Sigmoid colon (tissue), 7 donors: ENCODE data around the gene AGTPBP1. TPM values are rescaled to one million over a fixed set of nuclear protein-coding genes. Genes with fewer than 3 reads are reported as not detected.

Source experiments
- DNase-seq: peaks from one replicate; pipeline ENCODE4 v3.0.0-alpha.2; 2019
- H3K27ac ChIP-seq, 4 donors: fragments of 200-600 bp; sonication (generic); one replicate each; pipeline ENCODE4 v1.5.1; 2016 to 2019; ENCODE audit warnings: mild to moderate bottlenecking in 1 of 4
- H3K27me3 ChIP-seq, 3 donors: fragments of 200-600 bp; sonication (generic); one replicate each; pipeline ENCODE4 v1.5.1; 2019; ENCODE audit warnings: mild to moderate bottlenecking in 1 of 3
- H3K36me3 ChIP-seq, 4 donors: fragments of 200-600 bp; sonication (generic); one replicate each; pipeline ENCODE4 v1.5.1; 2016 to 2019
- H3K4me1 ChIP-seq, 4 donors: fragments of 200-600 bp; sonication (generic); one replicate each; pipeline ENCODE4 v1.5.1; 2017 to 2019
- H3K4me3 ChIP-seq, 4 donors: fragments of 200-600 bp; sonication (generic); one replicate each; pipeline ENCODE4 v1.5.1; 2017 to 2019; ENCODE audit warnings: mild to moderate bottlenecking in 2 of 4, moderate library complexity in 1 of 4
- H3K9me3 ChIP-seq, 4 donors: fragments of 200-600 bp in 3 of 4; sonication (generic) in 3 of 4; one replicate each; pipeline versions ENCODE4 v1.5.1 to v1.6.1; 2013 to 2019
- EP300 ChIP-seq, 4 donors: sonication (generic); formaldehyde crosslinking; IDR thresholded peaks; one replicate each; pipeline ENCODE4 v1.6.1; 2017; ENCODE audit warnings: antibody characterized with exemption in 4 of 4
- POLR2A ChIP-seq, 2 donors: fragments of 450-650 bp; IDR thresholded peaks; one replicate each; pipeline ENCODE4 v1.6.1; 2016; ENCODE audit warnings: antibody characterized with exemption in 2 of 2, mild to moderate bottlenecking in 2 of 2, moderate library complexity in 2 of 2
- POLR2AphosphoS5 ChIP-seq, 4 donors: sonication (generic); formaldehyde crosslinking; IDR thresholded peaks; one replicate each; pipeline ENCODE4 v1.6.1; 2017; ENCODE audit warnings: antibody characterized with exemption in 4 of 4
- WGBS, 2 donors: extraction: QIAGEN DNeasy Blood & Tissue Kit; methylation state at CpG; one replicate each; pipeline ENCODE4 v1.1.7; 2013; 5-methylcytosine and 5-hydroxymethylcytosine counted together
- intact Hi-C: fragments of 100-400 bp; cut with DNase I; formaldehyde crosslinking; loops from one replicate; pipeline ENCODE4 v1.15.1; 2023
- polyA plus RNA-seq, 3 donors: library from polyadenylated mRNA; stranded (reverse); fragments of 200-250 nt; gene quantifications; one replicate each; pipeline ENCODE4 v1.2.3, GENCODE V29; 2013
- total RNA-seq, 4 donors: library from RNA; depleted of rRNA; stranded (reverse); fragments of >200 nt; gene quantifications; one replicate each; pipeline ENCODE4 v1.1.0, GENCODE V29; 2016
- TF ChIP-seq, protein P1 (sequence below), 4 experiments: fragments of 450-650 bp in 3 of 4; fragments of 200-600 bp in 1 of 4; IDR thresholded peaks; one replicate each; pipeline ENCODE4 v1.5.1; 2016 to 2019; ENCODE audit warnings: antibody characterized with exemption in 4 of 4, mild to moderate bottlenecking in 3 of 4, moderate library complexity in 2 of 4
- donor health status: healthy with polysubstance abuse.
- donor health status: Bipolar disorder and iron deficiency.
- donor health status: healthy.

The AGTPBP1 gene
- total and polyA plus RNA-seq, 7 donors, result 3.6 to 24.7 (median 17.1) TPM

- H3K27ac ChIP-seq, result no peak overlapping the region
- WGBS, 2 donors, result 77 to 82% methylated on average over 8 of the region's 8 CpGs
- no peak for TF ChIP-seq POLR2A (IDR thresholded peaks at IDR 0.05)
- TF ChIP-seq, protein P1, sequence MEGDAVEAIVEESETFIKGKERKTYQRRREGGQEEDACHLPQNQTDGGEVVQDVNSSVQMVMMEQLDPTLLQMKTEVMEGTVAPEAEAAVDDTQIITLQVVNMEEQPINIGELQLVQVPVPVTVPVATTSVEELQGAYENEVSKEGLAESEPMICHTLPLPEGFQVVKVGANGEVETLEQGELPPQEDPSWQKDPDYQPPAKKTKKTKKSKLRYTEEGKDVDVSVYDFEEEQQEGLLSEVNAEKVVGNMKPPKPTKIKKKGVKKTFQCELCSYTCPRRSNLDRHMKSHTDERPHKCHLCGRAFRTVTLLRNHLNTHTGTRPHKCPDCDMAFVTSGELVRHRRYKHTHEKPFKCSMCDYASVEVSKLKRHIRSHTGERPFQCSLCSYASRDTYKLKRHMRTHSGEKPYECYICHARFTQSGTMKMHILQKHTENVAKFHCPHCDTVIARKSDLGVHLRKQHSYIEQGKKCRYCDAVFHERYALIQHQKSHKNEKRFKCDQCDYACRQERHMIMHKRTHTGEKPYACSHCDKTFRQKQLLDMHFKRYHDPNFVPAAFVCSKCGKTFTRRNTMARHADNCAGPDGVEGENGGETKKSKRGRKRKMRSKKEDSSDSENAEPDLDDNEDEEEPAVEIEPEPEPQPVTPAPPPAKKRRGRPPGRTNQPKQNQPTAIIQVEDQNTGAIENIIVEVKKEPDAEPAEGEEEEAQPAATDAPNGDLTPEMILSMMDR (IDR thresholded peaks at IDR 0.05), result no peak
- no peak for TF ChIP-seq EP300 (IDR thresholded peaks at IDR 0.05)
- TF ChIP-seq POLR2AphosphoS5 (IDR thresholded peaks at IDR 0.05), result no peak
- no peaks in the 10 kb centered on the region for H3K36me3 ChIP-seq
- no peak for DNase-seq
- peaks cover 0 to 7% (median 0%) of the 10 kb centered on the region in 3 donors for H3K27me3 ChIP-seq
- H3K4me3 ChIP-seq, result no peak overlapping the region
- H3K9me3 ChIP-seq, result no peaks in the 10 kb centered on the region
- intact Hi-C loops, result no loop called here
- no peaks in the 10 kb centered on the region for H3K4me1 ChIP-seq
These were observed 227.5 kb downstream of the AGTPBP1 start for GRCh38 chr9:85514256-85514655.

- no peak overlapping the region for H3K27ac ChIP-seq
- TF ChIP-seq POLR2A (IDR thresholded peaks at IDR 0.05), result no peak
- TF ChIP-seq, protein P1 (IDR thresholded peaks at IDR 0.05), result no peak
These were observed 230.0 kb downstream of the AGTPBP1 start for GRCh38 chr9:85511746-85512145.

GRCh38 chr9:85510830-85511504, 230.8 kb downstream of the AGTPBP1 start:
- Histone ChIP-seq H3K4me3 (no peak overlapping the region), H3K9me3 (no peaks in the 10 kb centered on the region), H3K4me1 (no peaks in the 10 kb centered on the region), H3K27ac (no peak overlapping the region), H3K36me3 (no peaks in the 10 kb centered on the region), H3K27me3 (no peaks in the 10 kb centered on the region)
- no peak for DNase-seq
- WGBS, 2 donors, result 67 to 78% methylated on average over 6 of the region's 6 CpGs
- TF ChIP-seq, protein P1 (IDR thresholded peaks at IDR 0.05), result no peak
- TF ChIP-seq EP300 (IDR thresholded peaks at IDR 0.05) (no peak), POLR2A (IDR thresholded peaks at IDR 0.05) (no peak)
- intact Hi-C loops, result no loop called here

More at GRCh38 chr9:85511746-85512145, 230.0 kb downstream of the AGTPBP1 start:
- Histone ChIP-seq H3K9me3 (no peaks in the 10 kb centered on the region), H3K4me1 (no peaks in the 10 kb centered on the region), H3K4me3 (no peak overlapping the region), H3K36me3 (no peaks in the 10 kb centered on the region), H3K27me3 (no peaks in the 10 kb centered on the region)
- intact Hi-C loops, result no loop called here
- DNase-seq, result no peak

DNA sequence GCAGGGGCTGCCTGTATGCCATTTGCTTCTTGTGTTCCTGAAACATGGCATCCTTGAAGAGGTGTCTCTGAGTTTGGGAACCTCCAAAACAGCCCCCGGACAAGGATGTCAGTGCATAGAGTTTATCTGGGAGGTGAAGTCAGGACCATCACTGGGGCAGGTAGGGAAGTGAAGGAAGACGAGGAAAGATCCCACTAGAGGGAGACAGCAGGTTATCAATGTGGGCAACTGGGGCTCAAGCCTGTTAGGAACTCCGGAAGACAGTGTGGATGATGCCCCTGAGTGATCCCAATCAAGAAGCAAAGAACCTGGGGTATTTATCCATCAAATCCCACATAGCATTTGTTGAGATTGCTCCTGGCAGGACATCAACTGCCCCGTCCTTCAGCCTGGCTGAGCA, 233.1 kb downstream of the AGTPBP1 start:
- no peaks in the 10 kb centered on the region for H3K9me3 ChIP-seq
- no peaks in the 10 kb centered on the region for H3K36me3 ChIP-seq
- 64 to 78% methylated on average over 4 of the region's 4 CpGs for WGBS, 2 donors
- no peak overlapping the region for H3K4me3 ChIP-seq
- TF ChIP-seq POLR2AphosphoS5 (IDR thresholded peaks at IDR 0.05), result no peak
- TF ChIP-seq POLR2A (IDR thresholded peaks at IDR 0.05), result no peak
- TF ChIP-seq EP300 (IDR thresholded peaks at IDR 0.05), result no peak
- TF ChIP-seq, protein P1 (IDR thresholded peaks at IDR 0.05), result no peak
- no peak for DNase-seq
- no peaks in the 10 kb centered on the region for H3K4me1 ChIP-seq
- intact Hi-C loops, result no loop called here
- no peak overlapping the region for H3K27ac ChIP-seq
- H3K27me3 ChIP-seq, result no peaks in the 10 kb centered on the region

DNA sequence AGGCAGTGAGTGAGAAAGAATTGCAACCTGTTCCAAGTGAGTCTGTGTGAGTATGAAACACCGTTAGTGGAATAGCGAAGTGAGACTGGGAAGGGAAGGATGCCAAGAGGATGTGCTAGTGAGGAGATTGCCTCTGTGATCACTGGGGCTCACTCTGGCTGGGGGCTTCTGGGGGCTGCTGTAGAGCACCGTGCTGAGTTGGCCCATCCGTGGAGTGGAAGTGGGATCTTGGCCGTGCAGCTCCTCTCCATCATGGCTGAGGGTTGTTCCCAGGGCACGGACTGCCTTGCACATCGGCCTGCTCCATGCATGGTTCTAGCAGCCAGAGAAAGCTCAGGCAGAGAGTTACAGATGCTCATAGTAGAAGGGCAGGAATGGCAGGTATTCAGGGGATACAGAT, 236.1 kb downstream of the AGTPBP1 start:
- no peaks in the 10 kb centered on the region for H3K4me1 ChIP-seq
- H3K9me3 ChIP-seq, result no peaks in the 10 kb centered on the region
- H3K4me3 ChIP-seq, result no peak overlapping the region
- DNase-seq, result no peak
- no peak overlapping the region for H3K27ac ChIP-seq
- no peaks in the 10 kb centered on the region for H3K27me3 ChIP-seq
- TF ChIP-seq POLR2AphosphoS5 (IDR thresholded peaks at IDR 0.05), result no peak
- TF ChIP-seq, protein P1 (IDR thresholded peaks at IDR 0.05), result no peak
- TF ChIP-seq POLR2A (IDR thresholded peaks at IDR 0.05), result no peak
- no peak for TF ChIP-seq EP300 (IDR thresholded peaks at IDR 0.05)
- no peaks in the 10 kb centered on the region for H3K36me3 ChIP-seq
- intact Hi-C loops, result no loop called here
- 87 to 90% methylated on average over 7 of the region's 7 CpGs for WGBS, 2 donors
